NCI-H345 (cell line): Measurements from ENCODE around the gene WWOX.

Source experiments
- DNase-seq: peaks from one replicate; lab custom pipeline; 2025; lab: John Stamatoyannopoulos, UW

Gene WWOX

DNA sequence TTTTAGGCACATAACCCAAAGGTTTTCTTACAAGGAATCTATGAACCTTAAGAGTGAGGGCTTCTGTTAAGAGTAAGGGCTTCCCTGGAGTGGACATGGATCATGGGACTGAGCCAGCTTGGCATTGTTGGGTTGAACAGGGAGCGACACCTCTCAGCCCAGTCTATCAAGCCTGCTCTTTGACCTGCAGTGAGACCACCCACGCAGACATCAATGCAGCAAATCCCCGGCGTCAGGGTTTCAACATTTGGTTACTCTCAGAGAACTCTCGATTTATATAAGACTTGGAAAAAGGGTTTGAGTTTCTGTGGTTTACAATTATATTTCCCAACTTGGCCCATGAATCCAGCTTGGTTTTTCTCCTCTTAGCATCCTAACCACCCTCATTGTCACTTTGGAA, 299.9 kb downstream of the WWOX start:
- no peak for DNase-seq

DNA sequence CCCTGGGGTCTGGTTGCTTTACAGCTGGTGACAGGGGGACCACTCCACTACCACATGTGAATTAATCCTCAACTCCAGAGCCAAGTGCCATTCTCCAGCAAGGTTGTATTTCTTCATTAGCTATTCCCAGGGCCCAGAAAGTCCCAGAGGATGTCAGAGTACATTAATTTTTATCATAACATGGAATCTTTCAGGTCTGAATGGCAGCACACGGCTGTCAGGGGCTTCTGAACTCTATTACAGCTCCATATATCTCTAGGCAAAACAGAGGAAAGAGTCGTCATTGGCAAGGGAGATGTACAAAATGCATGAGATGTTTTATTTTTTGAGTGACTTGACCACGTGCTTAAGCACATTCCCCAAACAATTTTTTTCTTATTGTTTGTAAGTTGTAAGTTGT, 303.4 kb downstream of the WWOX start:
- no peak for DNase-seq

- no peak for DNase-seq
Observed at GRCh38 chr16:78405040-78405439, 305.6 kb downstream of the WWOX start.

GRCh38 chr16:78405833-78406232, 306.4 kb downstream of the WWOX start:
- no peak for DNase-seq

DNA sequence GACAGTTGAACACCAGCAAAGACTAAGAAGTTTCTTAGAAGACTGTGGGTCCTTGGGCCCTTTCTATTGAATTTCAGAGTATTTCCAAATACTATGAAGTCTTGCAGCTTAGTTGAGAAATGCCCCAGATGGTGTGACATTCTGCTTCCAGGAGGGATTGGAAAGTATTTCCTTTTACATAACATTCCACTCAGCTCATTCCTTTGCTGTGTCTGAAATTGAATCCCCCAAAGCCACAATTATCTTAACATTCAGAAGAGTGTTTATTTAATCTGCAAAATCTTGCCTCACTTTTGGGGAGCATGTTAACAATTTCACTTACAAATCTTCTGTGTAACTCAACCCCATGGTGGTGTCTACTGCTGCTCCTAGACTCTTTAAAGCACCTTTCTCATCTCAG, 307.7 kb downstream of the WWOX start:
- DNase-seq = no peak

GRCh38 chr16:78413651-78414050, 314.2 kb downstream of the WWOX start:
- no peak for DNase-seq

GRCh38 chr16:78415013-78415412, 315.6 kb downstream of the WWOX start:
- no peak for DNase-seq

GRCh38 chr16:78415669-78416068, 316.2 kb downstream of the WWOX start:
- no peak for DNase-seq

- no peak for DNase-seq
Observed at GRCh38 chr16:78416400-78416799, 316.9 kb downstream of the WWOX start.

- DNase-seq = no peak
Observed at GRCh38 chr16:78421181-78421708, 321.8 kb downstream of the WWOX start.

- DNase-seq = no peak
Observed at GRCh38 chr16:78425281-78425680, 325.8 kb downstream of the WWOX start.

DNA sequence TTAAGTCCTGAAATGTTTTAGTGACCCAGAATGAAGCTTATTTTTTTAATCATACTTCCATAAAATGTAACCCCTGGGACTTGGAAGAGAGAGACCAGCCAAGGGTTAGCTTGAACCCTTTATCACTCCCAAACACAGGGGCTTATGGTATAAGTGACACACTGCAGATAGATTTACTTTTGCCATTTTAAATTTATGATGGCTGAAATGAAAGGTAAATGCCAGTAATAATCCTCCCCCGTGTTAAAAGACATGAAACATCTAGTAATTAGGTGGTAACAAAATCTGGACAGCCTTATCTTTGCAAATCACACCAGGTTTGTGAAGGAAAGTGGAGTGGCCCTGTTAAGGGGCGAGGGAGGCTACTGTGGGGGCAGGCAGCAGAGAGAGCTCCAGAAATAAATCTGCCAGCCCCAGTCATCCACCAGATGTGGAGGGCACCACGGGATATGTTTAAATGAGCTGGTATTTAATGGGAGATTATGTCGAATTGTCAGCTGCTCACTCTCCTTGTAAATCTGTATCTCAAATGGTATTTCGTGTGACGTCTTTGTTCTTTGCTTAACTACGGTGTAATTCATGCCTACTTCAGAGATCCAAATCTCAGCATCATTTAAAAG, 326.5 kb downstream of the WWOX start:
- DNase-seq = no peak

GRCh38 chr16:78428193-78428592, 328.7 kb downstream of the WWOX start:
- no peak for DNase-seq

DNA sequence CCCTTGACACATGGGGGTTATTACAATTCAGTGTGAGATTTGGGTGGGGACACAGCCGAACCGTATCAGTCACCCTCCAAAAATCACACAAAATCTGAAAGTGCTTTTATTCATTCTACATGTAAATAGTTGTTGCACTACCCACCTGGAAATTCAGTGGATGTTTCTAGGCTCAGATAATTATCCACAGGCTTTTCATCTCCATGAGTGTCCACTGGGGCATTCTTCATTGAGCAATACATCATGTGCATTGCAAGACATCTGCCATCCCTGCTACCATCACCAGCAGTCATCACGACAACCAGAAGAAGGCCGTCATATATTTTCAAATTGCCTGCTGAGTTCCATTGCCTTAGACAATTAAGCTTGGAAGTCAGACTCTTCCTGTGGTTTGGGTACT, 330.8 kb downstream of the WWOX start:
- DNase-seq = no peak

GRCh38 chr16:78431004-78431670, 331.7 kb downstream of the WWOX start:
- DNase-seq = no peak

DNA sequence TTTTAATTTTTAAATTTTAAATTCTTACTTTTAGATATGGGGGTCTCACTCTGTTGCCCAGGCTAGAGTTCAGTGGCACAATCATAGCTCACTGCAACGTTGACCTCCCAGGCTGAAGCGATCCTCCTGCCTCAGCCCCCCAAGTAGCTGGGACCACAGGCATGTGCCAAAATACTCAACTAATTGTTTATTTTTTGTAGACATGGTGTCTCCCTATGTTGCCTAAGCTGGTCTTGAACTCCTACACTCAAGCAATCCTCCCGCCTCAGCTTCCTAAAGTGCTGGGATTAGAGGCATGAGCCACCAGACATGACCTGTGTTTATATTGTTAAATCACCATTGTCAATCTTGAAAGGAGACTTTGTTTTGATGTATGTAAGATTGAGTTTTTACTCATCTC, 332.2 kb downstream of the WWOX start:
- DNase-seq = no peak

DNA sequence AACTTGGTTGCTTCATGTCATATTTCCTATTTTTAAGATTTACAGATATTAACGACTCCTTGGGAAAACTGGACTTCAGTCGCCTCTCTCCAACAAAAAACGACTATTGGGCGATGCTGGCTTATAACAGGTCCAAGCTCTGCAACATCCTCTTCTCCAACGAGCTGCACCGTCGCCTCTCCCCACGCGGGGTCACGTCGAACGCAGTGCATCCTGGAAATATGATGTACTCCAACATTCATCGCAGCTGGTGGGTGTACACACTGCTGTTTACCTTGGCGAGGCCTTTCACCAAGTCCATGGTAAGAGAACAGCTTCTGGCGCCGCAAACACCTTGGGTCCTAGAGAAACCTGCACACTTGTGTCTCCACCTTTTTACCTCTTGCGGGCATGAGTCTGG, 333.0 kb downstream of the WWOX start:
- no peak for DNase-seq

GRCh38 chr16:78433116-78433515, 333.7 kb downstream of the WWOX start:
- DNase-seq = no peak

DNA sequence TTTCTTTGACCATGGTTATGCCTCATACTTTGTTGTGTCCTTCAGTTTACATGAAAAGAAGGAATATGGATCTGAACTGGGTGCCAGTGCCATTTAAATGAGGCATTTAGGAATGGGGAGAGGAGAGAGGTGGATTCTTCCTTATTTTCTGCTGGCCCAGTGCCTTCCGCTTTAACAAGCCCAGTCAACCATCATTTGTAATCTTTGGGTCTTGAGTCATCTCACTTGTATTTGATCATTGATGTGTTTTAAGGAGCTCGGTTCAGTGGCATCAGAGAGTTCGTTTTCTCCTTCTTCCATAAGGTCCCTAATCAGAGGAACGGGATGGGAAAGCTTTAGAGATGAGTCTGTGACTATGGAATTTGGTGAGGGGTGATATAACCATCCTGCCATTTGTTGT, 334.9 kb downstream of the WWOX start:
- DNase-seq = no peak

GRCh38 chr16:78435260-78435659, 335.8 kb downstream of the WWOX start:
- DNase-seq = no peak

DNA sequence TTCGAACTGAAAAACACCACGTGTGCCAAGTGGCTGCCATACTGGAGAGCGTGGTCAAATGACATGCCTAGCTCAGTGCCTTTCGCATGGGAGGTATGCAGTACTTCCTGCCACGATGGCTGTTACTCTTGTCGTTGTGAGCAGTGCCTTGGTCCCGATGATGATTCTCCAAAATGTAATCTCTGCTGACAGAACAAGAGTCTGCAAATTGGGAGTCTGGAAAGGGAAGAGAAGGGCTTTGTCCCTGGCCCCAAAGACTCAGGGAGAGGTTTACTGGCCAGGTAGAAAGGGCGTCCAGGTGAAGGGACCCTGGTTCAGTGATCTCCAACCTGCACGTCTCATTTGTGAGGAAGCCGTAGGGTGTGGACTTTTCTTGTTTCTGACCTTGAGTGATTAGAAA, 336.6 kb downstream of the WWOX start:
- DNase-seq = no peak

DNA sequence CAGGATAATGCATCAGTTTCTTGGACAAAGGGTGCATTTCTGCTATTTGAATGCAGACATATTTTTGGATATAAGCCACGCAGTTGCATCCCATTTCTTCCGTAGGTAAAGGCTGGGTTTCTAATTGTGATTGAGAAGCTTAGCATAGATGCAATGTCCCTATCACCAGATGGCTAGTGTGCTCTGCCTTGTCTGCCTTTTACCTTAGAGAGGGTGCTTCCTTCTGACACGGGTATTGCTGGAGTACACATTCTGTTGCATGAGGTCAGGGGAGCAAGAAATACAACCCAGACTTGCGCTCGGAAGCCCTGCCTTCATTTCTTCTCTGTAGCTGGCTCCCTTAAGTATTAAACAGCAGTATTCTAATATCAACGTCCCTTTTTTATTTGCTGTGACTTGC, 337.4 kb downstream of the WWOX start:
- no peak for DNase-seq

DNA sequence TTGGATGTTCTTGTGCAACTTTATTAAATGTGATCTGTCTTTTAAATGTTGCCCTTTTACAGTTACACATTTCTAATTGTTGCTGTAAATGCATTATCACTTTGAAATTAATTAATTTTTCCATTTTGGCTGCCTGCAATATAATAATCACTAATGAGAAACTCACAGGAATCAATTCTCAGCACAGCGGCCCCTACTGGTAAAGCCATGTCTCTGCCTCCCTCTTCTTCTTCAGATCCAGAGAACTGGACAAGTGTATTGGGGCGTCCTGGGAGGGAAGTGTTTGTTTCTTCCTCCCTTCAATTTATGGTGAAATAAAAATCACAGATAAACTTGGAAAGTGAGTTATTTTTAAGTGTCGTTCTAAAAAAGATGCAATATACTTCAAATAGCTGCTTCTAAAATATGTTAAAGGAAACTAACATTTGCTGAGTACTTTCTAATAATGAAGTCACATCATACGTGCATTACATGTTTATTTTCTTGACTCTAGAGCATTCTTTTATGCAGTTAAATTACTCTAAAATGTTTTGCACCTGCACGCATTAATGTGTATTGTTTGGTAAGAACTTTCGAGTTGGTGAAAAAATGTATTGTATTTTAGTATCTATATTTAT, 338.0 kb downstream of the WWOX start:
- DNase-seq = no peak

- DNase-seq = no peak
Observed at GRCh38 chr16:78438219-78438618, 338.8 kb downstream of the WWOX start.
